Fibroblast of lung (primary cell): Measurements from ENCODE around the gene SLC7A5.

ENCODE experiments used
- EZH2 ChIP-seq: IDR thresholded peaks from 2 replicates; pipeline ENCODE4 v1.5.1; 2012; ENCODE audit warnings: low read length, control low read depth, mild to moderate bottlenecking; ENCODE audit errors: missing control alignments
- TF ChIP-seq, protein P1 (sequence below), 2 donors: IDR thresholded peaks in 1 of 2; conservative IDR thresholded peaks in 1 of 2; 1 replicate in 1 of 2; 2 replicates in 1 of 2; pipeline ENCODE4 v1.5.1; 2011 to 2012; ENCODE audit warnings: low read length in 2 of 2, control low read depth in 1 of 2, inconsistent platforms in 1 of 2, low read depth in 1 of 2, mild to moderate bottlenecking in 1 of 2

DNA sequence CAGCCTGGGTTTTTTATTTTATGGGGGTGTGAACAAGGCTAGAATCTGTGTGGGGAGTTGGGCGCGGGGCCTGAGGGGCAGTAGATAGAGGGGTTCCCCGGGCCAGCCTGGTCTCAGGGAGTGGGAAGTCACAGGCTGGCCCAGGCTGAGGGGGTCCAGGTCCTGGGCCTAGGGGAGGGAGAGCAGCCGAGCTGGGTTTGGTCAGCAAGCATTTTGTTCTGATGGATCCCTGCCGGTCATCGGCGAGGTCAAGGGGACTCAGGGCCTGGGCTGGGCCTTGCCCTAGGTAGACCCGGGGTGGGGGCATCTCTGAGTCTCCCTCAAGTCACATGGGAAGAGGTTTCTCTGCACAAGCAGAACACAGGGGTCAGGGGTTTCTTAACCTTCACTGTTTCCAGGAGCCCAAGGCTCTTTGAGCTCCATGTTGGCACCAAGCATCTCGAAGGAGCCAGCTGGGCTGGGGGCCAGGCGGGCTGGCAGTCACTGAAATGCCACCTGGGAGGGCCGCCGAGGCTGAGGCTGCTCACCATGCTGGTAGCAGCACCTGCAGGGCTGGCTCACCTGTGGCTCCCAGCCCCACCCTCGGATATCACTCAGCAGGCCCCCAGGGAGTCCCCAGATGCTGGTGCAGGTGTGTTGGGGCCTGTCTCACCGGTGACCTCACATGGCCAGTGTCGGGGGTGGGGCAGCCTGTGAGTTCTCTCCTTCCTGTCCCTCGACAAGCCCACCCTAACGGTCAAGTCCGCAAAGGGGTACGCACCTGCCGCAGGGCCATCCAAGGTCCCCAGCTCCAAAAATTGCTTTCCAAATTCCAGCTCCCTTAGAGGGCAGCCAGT, 41.0 kb downstream of the SLC7A5 start:
- TF ChIP-seq, protein P1, sequence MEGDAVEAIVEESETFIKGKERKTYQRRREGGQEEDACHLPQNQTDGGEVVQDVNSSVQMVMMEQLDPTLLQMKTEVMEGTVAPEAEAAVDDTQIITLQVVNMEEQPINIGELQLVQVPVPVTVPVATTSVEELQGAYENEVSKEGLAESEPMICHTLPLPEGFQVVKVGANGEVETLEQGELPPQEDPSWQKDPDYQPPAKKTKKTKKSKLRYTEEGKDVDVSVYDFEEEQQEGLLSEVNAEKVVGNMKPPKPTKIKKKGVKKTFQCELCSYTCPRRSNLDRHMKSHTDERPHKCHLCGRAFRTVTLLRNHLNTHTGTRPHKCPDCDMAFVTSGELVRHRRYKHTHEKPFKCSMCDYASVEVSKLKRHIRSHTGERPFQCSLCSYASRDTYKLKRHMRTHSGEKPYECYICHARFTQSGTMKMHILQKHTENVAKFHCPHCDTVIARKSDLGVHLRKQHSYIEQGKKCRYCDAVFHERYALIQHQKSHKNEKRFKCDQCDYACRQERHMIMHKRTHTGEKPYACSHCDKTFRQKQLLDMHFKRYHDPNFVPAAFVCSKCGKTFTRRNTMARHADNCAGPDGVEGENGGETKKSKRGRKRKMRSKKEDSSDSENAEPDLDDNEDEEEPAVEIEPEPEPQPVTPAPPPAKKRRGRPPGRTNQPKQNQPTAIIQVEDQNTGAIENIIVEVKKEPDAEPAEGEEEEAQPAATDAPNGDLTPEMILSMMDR (conservative IDR thresholded peaks at IDR 0.05 in 1 of 2, IDR thresholded peaks at IDR 0.05 in 1 of 2; ENCODE audit: low read depth in 1 of 2, low read length in 2 of 2), result no peak
- TF ChIP-seq EZH2, result no peak
